ENCODE measurements around the gene INHBA. TPM values are rescaled to one million over a fixed set of nuclear protein-coding genes. Genes with fewer than 3 reads are reported as not detected.

Gene INHBA
- total RNA-seq, 4 donors from 2014 or later, result 5.4 to 18.4 (median 10.8) TPM

GRCh38 chr7:41715000-41715399, 12.1 kb upstream of the INHBA start:
- Histone ChIP-seq H3K27ac (no peak overlapping the region), H3K36me3 (no peaks in the 10 kb centered on the region), H3K9me3 (no peaks in the 10 kb centered on the region), H3K4me3 (no peak overlapping the region), H3K4me1 (no peaks in the 10 kb centered on the region), H3K27me3 (no peaks in the 10 kb centered on the region)
- no peak for TF ChIP-seq CTCF (IDR thresholded peaks at IDR 0.05)
- TF ChIP-seq POLR2A (IDR thresholded peaks at IDR 0.05), result no peak
- DNase-seq, result no peak
- intact Hi-C loops (cut with DNase I; ENCODE audit: low total_unique reads), result no loop called here

GRCh38 chr7:41711283-41712064, 8.6 kb upstream of the INHBA start:
- no peaks in the 10 kb centered on the region for H3K4me1 ChIP-seq
- H3K4me3 ChIP-seq, result no peak overlapping the region
- intact Hi-C loops (cut with DNase I; ENCODE audit: low total_unique reads), result no loop called here
- H3K9me3 ChIP-seq, result no peaks in the 10 kb centered on the region
- H3K27me3 ChIP-seq, result no peaks in the 10 kb centered on the region
- no peaks in the 10 kb centered on the region for H3K36me3 ChIP-seq
- no peak for TF ChIP-seq POLR2A (IDR thresholded peaks at IDR 0.05)
- peak in 1 of 4 experiments; percentile 22 for TF ChIP-seq CTCF (IDR thresholded peaks at IDR 0.05)
- H3K27ac ChIP-seq, result no peak overlapping the region
- no peak for DNase-seq

GRCh38 chr7:41710838-41711237, 7.9 kb upstream of the INHBA start:
- Histone ChIP-seq H3K4me3 (no peak overlapping the region), H3K27me3 (no peaks in the 10 kb centered on the region), H3K27ac (no peak overlapping the region), H3K4me1 (no peaks in the 10 kb centered on the region), H3K36me3 (no peaks in the 10 kb centered on the region), H3K9me3 (no peaks in the 10 kb centered on the region)
- TF ChIP-seq CTCF (IDR thresholded peaks at IDR 0.05), result no peak
- no peak for TF ChIP-seq POLR2A (IDR thresholded peaks at IDR 0.05)
- DNase-seq, result no peak
- intact Hi-C loops (cut with DNase I; ENCODE audit: low total_unique reads), result no loop called here

GRCh38 chr7:41709621-41710020, 6.7 kb upstream of the INHBA start:
- Histone ChIP-seq H3K36me3 (no peaks in the 10 kb centered on the region), H3K27me3 (no peaks in the 10 kb centered on the region), H3K4me3 (no peak overlapping the region), H3K27ac (no peak overlapping the region), H3K4me1 (no peaks in the 10 kb centered on the region), H3K9me3 (no peaks in the 10 kb centered on the region)
- intact Hi-C loops (cut with DNase I; ENCODE audit: low total_unique reads), result no loop called here
- no peak for TF ChIP-seq POLR2A (IDR thresholded peaks at IDR 0.05)
- TF ChIP-seq CTCF (IDR thresholded peaks at IDR 0.05), result no peak
- DNase-seq, result no peak

- no peak overlapping the region for H3K27ac ChIP-seq
- no peaks in the 10 kb centered on the region for H3K36me3 ChIP-seq
- H3K27me3 ChIP-seq, result no peaks in the 10 kb centered on the region
- no peak overlapping the region for H3K4me3 ChIP-seq
- intact Hi-C loops (cut with DNase I; ENCODE audit: low total_unique reads), result no loop called here
- H3K9me3 ChIP-seq, result no peaks in the 10 kb centered on the region
- TF ChIP-seq POLR2A (IDR thresholded peaks at IDR 0.05) (no peak), CTCF (IDR thresholded peaks at IDR 0.05) (no peak)
- no peaks in the 10 kb centered on the region for H3K4me1 ChIP-seq
- DNase-seq, result no peak
Observed at GRCh38 chr7:41708581-41709358, 5.9 kb upstream of the INHBA start.
